Subcutaneous adipose tissue (tissue), 4 donors: ENCODE measurements around the gene DPYSL5. TPM values are rescaled to one million over a fixed set of nuclear protein-coding genes. Genes with fewer than 3 reads are reported as not detected.

Experiments
- total RNA-seq, 4 donors: library from RNA; depleted of rRNA; stranded (reverse); fragments of >200 nt; gene quantifications; one replicate each; pipeline ENCODE4 v1.1.0, GENCODE V29; 2016
- TF ChIP-seq, protein P1 (sequence below): fragments of 450-650 bp; IDR thresholded peaks from one replicate; pipeline ENCODE4 v1.5.1; 2016; ENCODE audit warnings: low read depth, mild to moderate bottlenecking, control low read depth, antibody characterized with exemption, moderate library complexity

The DPYSL5 gene
- total RNA-seq, 4 donors from 2014 or later, result not detected

DNA sequence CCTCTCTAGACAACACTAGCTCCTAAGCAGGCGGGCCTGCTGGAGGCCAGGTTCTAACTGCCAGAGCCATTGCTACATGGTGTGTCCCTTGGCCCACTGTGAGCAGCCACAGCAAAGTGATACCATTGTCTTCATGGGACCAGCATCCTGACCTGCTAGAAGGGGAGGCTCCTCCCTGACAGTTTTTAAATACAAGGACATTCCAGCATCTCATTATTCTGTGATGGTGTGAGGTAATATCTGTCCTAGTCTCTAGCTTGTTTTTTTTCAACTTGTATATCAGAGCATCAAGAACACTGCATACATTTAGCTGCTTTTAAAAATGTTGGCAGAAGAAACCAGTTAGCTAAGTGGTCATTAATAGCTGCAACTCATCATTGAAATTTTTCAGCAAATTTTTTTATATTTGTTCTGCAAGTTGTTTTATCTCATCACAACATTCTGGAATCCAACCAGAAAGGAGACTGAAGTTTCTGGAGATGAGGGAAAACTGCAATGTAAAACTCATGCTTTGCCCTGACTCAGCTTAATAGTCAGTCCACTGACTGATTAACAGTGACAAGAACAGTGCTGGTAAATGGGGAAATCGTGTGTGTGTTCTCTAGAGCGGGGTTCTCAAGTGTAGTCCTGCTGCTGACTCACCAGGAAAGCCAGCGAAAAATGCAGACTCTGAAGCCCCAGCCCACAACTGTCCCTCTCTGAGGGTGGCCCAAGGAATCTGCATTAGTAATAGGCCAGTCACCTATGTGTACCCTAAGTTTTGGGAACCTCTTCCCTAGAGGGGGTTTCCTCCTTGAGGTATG, 140.3 kb downstream of the DPYSL5 start:
- TF ChIP-seq, protein P1, sequence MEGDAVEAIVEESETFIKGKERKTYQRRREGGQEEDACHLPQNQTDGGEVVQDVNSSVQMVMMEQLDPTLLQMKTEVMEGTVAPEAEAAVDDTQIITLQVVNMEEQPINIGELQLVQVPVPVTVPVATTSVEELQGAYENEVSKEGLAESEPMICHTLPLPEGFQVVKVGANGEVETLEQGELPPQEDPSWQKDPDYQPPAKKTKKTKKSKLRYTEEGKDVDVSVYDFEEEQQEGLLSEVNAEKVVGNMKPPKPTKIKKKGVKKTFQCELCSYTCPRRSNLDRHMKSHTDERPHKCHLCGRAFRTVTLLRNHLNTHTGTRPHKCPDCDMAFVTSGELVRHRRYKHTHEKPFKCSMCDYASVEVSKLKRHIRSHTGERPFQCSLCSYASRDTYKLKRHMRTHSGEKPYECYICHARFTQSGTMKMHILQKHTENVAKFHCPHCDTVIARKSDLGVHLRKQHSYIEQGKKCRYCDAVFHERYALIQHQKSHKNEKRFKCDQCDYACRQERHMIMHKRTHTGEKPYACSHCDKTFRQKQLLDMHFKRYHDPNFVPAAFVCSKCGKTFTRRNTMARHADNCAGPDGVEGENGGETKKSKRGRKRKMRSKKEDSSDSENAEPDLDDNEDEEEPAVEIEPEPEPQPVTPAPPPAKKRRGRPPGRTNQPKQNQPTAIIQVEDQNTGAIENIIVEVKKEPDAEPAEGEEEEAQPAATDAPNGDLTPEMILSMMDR, result no peak

DNA sequence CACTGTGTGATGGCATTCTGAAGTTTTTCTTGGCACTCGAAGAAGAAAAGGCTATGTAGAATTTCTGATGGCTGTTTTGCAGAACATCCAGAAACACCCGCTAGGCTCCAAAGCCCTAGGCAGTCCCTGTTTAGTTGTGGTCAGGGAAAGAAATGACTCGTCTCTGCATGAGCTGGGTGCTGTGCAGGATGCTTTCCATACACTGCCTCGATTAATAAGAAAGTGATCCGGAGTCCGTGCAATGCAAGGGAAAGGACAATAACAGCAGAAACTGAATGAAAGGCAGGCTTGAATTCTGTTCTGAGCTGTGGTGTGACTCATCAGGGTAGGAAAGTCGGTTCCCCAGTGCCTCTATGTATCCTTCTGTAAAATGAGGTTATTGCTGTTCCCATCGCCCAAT, 141.2 kb downstream of the DPYSL5 start:
- TF ChIP-seq, protein P1, result no peak

DNA sequence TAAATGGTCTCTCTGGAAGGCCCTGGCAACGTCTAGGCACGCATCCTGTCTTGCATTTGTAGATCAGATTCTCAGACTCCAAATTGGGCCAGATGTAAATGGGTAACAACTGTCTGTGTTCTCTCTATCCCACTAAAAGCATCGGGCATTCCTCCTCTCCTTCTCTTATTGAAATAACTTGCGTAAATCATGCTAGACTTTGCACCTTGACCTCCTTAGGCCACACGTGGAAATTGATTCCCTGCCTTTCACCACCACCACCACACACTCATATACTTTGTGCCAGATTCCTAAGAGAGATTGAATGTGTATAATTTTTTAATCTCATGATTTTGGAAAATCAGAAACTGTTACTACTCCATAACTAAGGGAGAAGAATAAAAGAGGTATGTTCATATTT, 143.8 kb downstream of the DPYSL5 start:
- TF ChIP-seq, protein P1, result no peak

DNA sequence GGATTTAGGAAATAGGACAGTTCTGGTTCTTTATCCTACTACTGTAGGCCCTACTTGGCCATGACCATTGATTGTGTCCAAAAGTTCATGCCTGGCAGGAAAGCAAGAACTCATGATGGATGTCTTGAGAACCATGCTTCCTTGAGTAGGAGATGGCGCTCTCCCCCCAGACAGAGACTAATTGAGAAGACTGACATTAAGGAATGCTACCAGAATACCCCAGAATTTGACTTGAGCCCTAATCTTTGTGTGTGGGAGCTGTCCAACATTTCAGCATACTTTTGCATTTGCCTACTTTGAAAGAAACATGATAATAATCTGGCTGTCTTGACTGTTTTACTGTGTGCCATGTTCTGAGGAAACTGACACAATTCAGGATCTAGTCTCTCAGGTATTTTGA, 145.8 kb downstream of the DPYSL5 start:
- TF ChIP-seq, protein P1, result no peak

DNA sequence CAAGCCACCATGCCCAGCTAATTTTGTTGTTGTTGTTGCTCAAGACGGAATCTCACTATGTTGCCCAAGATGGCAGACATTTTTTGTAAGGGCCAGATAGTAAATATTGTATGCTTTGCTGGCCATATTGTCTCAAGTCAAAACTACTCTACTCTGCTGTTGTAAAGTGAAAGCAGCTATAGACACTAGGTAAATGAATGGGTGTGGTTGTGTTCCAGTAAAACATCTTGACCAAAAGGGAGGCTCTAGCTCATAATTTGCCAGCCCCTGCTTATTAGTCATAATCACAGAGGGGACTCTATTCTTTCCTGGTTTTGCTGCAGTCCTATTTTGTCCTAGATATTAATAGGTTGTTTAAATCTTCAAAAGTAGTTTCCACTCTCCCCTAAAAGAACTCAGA, 147.1 kb downstream of the DPYSL5 start:
- TF ChIP-seq, protein P1, result no peak

DNA sequence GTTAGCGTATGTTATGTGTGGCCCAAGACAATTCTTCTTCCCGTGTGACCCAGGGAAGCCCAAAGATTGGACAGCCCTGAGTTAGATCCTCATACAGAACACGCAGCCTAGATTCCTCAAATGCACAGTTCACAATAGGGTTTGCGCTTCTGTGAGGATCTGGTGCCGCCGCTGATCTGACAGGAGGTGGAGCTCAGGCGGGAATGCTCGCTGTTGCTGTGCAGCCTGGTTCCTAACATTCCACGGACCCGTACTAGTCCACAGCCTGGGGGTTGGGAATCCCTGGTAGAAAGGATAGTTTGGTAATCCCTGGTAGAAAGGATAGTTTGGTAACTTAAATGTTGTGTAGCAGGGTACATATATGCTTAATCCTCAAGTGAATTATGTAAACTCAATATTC, 149.5 kb downstream of the DPYSL5 start:
- TF ChIP-seq, protein P1, result no peak

DNA sequence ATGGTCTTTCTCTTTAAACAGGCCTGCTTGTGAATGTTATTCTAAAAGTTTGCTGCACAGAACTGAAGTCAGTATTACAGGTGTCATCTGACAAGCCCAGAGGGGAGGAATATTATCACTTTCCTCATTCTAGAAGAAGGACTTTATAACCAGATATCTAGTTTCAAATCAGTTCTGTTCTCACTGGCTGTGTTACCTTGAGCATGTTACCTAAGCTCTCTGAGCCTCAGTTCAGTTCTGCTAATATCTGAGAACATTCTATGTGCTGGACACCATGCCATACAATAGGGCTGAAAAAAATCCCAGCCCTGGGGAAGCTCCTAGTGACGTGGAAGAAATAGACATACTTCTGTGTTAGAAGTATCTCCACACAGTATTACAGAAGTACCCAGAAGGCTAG, 150.4 kb downstream of the DPYSL5 start:
- TF ChIP-seq, protein P1, result no peak

Other genes starting within 250 kb of the DPYSL5 start
- gene CIB4, start 206.8 kb upstream of the DPYSL5 start, total RNA-seq, result 1 to 10 TPM in 1 of 4 donors, not detected in 3; 1.1 TPM
- gene KCNK3, start 155.4 kb upstream of the DPYSL5 start, total RNA-seq, result 1 to 10 TPM; 1.8 to 5.7 (median 4.5) TPM
- gene SLC35F6, start 83.8 kb upstream of the DPYSL5 start, total RNA-seq, result 10 to 100 TPM; 49.5 to 63.1 (median 51.7) TPM
- 1 to 10 TPM in 2 of 4 donors, under 1 TPM in 2; 0.49 to 1.7 (median 0.99) TPM for gene CENPA, start 62.1 kb upstream of the DPYSL5 start, total RNA-seq
- gene MAPRE3, start 122.5 kb downstream of the DPYSL5 start, total RNA-seq, result 10 to 100 TPM; 13.0 to 25.1 (median 17.2) TPM
- 10 to 100 TPM; 35.5 to 95.4 (median 49.0) TPM for gene TMEM214, start 184.8 kb downstream of the DPYSL5 start, total RNA-seq
- gene AGBL5, start 203.5 kb downstream of the DPYSL5 start, total RNA-seq, result 10 to 100 TPM in 1 of 4 donors, 1 to 10 TPM in 3; 5.7 to 11.3 (median 9.1) TPM
- 100 to 1,000 TPM; 207 to 425 (median 263) TPM for gene OST4, start 223.5 kb downstream of the DPYSL5 start, total RNA-seq
- gene EMILIN1, start 230.5 kb downstream of the DPYSL5 start, total RNA-seq, result 10 to 100 TPM; 21.0 to 51.6 (median 33.5) TPM
- 1 to 10 TPM; 1.1 to 2.9 (median 1.4) TPM for gene KHK, start 238.6 kb downstream of the DPYSL5 start, total RNA-seq